ENCODE results near the gene INO80D. TPM values are rescaled to one million over a fixed set of nuclear protein-coding genes. Genes with fewer than 3 reads are reported as not detected.
A peak's percentile ranks its signal among the peaks of the same experiment; 100 is the strongest.
"Not testable (repeated sequence)": the region's sequence is repeated elsewhere in the genome, so short reads cannot be mapped to it uniquely, and the experiment has no call there.

The INO80D gene
- total RNA-seq, 1 donor from 2014 or later, result 20.8 TPM

DNA sequence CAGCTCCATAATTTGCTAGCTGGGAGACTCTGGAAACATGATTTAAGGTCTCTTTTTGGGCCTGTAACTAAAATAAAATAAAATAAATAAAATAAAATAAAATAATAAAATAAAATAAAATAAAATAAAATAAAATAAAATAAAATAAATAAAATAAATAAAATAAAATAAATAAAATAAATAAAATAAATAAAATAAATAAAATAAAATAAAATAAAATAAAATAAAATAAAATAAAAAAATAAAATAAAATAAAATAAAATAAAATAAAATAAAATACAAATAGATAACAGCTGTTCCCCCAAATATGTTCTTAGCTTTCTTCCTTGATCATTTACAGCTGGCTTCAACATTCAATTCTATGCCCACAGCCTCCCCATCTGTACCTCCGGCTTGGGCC is 97.3 kb downstream of the INO80D start:
- intact Hi-C loops (cut with DNase I), result not testable (repeated sequence)

DNA sequence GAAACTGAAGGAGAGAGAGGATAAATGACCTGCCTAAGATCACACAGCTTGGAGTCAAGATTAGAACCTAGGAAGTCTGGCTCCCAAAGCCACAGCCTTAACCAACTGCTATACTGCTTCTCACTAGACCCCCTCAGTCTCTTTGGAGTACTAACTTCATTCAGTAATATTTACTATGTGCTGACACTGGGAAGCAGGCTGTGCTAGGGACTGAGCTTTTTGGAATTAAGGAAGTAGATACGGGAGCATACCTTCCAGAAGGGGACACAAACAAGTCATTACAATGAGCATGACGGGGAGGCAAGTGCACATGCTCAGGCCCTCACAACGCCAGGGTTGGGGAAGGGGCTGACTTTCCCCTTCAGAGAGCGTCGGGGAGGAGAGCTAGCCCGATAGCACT is 97.7 kb downstream of the INO80D start:
- no peak for DNase-seq (ENCODE audit: low spot score)
- intact Hi-C loops (cut with DNase I), result no loop called here

More for the DNA sequence above, 97.3 kb downstream of the INO80D start:
- not testable (repeated sequence) for DNase-seq (ENCODE audit: low spot score)

DNA sequence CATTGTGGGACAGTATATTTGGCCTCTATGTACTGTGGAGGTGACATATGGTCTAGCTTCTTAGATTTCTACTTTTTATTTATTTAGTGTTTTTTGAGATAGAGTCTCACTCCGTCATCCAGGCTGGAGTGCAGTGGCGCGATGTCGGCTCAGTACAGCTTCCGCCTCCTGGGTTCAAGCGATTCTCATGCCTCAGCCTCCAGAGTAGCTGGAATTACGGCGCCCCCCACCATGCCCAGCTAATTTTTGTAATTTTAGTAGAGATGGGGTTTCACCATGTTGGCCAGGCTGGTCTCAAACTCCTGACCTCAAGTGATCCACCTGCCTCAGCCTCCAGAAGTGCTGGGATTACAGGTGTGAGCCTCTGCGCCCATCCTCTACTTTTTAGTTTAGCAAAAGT is 99.6 kb downstream of the INO80D start:
- DNase-seq (ENCODE audit: low spot score); intact Hi-C loops (cut with DNase I): not testable (repeated sequence)

GRCh38 chr2:205984381-205984780 is 101.6 kb downstream of the INO80D start:
- no peak for DNase-seq (ENCODE audit: low spot score)
- intact Hi-C loops (cut with DNase I), result no loop called here

DNA sequence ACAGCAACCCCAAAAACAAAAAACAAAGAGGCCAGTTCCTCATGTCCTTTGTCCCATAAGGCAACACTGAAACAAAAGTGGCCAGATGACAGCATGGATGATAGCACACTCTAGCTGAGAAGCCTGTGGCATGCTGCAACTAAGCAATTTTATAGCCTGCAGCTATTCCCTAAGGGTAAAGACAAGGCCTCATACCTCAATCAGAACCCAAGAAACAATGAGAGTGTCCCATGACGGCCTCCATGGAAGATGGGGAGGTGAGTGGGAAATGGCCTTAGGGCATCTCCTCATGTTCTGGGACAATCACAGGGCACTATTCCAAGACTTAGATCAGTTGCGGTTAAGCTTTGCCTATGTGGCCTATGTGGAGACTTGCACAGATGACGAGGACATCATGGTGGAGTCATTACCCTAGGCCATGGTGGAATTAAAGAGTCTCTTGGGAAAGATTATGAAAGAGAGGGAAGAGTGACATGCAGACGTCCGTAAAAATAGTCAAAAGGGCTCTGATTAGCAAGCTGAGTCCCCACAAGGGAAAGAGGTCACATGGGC is 103.1 kb downstream of the INO80D start:
- no peak for DNase-seq (ENCODE audit: low spot score)
- intact Hi-C loops (cut with DNase I), result no loop called here

DNA sequence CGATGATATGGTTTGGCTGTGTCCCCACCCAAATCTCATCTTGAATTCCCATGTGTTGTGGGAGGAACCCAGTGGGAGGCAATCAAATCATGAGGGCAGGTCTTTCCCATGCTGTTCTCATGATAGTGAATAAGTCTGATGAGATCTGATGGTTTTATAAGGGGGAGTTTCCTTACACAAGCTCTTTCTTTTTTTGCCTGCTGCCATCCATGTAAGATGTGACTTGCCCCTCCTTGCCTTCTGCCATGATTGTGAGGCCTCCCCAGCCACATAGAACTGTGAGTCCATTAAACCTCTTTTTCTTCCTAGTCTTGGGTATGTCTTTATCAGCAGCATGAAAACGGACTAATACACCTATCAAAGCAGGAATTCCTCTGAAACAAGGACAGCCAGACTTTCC is 107.2 kb downstream of the INO80D start:
- intact Hi-C loops (cut with DNase I); DNase-seq (ENCODE audit: low spot score): not testable (repeated sequence)

DNA sequence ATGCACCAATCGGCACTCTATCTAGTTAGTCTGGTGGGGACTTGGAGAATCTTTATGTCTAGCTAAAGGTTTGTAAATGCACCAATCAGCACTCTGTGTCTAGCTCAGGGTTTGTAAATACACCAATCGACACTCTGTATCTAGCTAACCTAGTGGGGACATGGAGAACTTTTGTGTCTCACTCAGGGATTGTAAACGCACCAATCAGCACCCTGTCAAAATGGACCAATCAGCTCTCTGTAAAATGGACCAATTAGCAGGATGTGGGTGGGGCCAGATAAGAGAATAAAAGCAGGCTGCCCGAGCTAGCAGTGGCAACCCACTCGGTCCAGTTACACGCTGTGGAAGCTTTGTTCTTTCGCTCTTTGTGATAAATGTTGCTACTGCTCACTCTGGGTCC is 108.3 kb downstream of the INO80D start:
- DNase-seq (ENCODE audit: low spot score); intact Hi-C loops (cut with DNase I): not testable (repeated sequence)

DNA sequence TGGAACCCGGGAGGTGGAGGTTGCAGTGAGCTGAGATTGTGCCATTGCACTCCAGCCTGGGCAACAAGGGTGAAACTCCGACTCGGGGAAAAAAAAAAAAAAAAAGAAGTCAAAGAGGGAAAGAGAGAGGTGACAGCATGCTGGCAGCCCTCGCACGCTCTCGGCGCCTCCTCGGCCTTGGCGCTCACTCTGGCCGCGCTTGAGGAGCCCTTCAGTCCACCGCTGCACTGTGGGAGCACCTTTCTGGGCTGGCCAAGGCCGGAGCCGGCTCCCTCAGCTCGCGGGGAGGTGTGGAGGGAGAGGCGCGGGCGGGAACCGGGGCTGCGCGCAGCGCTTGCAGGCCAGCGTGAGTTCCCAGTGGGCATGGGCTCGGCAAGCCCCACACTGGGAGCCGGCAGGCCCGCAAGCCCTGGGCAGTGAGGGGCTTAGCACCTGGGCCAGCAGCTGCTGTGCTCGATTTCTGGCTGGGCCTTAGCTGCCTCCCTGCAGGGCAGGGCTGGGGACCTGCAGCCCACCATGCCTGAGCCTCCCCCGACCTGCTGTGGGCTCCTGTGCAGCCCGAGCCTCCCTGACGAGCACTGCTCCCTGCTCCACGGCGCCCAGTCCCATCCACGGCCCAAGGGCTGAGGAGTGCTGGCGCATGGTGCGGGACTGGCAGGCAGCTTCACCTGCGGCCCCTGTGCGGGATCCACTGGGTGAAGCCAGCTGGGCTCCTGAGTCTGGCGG is 108.9 kb downstream of the INO80D start:
- intact Hi-C loops (cut with DNase I); DNase-seq (ENCODE audit: low spot score): not testable (repeated sequence)

DNA sequence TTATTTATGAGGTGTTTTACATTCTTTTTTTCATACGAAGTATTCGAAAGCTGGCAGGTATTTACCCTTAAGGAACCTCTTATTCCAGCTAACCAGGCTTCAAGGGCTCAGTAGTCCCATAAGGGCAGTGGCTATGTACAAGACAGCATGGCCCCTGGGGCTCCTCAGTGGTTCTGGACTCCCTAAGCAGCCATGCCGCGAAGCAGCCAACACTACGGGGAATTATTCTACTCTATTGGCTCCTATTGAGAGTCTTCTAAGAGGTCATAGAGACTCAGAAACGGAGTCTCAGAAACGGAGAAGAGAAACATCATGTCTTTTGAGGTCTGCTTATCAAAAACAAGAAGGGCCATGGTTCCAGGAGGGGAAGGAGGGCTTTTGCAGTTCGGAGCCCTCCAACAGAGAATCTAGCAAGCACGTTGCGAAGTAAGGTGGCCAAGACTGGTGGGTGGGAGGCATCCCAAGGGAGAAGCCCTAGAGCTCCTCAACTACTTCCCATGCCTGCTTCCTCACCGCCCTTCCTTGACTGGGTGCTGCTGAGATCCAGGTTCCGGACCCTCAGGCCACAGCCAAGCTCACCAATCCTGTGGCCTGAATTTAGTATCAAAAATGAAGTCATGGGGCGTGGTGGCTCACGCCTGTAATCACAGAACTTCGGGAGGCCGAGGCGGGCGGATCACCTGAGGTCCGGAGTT is 109.7 kb downstream of the INO80D start:
- no peak for DNase-seq (ENCODE audit: low spot score)
- intact Hi-C loops (cut with DNase I), result no loop called here

DNA sequence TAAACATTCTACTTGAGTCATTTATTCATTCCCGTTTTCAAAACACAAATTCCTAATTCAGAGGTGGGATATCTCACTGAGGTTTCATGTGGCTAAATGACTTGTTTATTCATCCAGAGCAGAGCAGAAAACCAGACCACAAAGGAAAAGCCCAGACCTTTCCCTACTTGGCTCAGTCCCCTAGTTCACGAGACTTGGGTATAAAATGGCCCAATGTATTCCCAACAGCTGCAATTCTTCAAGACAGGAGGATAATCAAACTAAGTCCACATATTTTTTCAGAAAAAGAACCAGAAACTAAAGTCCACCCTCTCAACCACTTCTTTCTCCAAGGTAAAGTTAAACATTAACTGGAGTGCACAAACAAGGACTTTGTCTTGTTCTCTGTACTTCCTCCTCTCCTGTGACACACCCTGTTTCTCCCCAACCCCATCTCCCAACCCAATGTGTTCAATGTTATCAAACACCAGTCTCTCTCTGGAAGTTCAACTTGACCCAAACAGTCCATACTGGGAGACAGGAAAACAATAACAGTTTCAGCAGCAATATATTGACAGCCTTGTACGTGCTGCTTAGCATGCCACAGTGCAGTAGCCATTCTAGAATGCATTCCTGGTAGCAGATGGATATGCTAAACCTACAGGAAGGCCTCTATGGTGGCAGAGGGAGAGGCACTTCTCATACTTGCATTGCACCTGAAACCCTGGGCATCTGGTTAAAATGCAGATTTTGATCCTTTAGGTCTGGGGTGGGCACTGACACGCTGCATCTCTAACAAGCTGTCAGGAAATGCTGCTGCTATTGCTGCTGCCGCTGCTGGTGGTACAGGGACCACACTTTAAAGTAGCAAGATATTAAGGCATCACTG is 110.7 kb downstream of the INO80D start:
- DNase-seq (ENCODE audit: low spot score), result no peak
- intact Hi-C loops (cut with DNase I), result no loop called here

DNA sequence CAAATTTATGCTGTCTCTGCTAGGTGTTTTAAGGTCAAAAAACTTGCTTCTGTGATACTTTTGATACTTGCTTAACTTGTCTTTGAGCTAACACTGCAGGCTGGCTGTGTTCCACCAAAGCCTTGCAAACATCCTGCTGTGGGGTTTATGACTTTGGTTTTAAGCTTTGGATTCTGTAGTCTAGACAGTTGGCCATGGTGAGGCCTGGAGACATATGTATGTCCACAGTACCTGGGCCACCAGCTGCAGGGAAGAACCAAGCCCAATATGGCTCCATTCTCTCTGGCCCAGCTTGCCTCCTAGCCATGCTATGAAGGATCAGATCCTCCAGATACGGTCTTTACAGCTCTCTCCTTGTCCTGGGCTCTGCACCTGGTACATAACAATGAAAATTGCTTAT is 113.9 kb downstream of the INO80D start:
- intact Hi-C loops (cut with DNase I), result no loop called here
- DNase-seq (ENCODE audit: low spot score), result no peak

- intact Hi-C loops (cut with DNase I), result no loop called here
- no peak for DNase-seq (ENCODE audit: low spot score)
Measured at GRCh38 chr2:205970348-205970747, 115.6 kb downstream of the INO80D start.

DNA sequence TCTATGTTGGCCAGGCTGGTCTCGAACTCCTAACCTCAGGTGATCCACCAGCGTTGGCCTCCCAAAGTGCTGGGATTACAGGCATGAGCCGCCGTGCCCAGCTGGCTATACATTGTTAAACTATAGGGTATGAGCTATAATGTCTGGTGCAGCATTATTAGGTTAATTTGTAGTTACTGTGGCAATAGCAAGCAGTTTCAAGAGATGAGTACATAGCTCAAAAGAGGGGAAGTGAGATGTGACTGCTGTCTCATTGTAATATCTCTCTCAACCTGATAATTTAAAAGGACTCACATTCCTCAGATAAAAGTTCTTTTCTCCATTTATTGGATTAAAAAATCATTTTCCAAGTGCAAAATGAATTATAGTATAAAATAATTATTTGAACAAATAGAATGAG is 116.4 kb downstream of the INO80D start:
- intact Hi-C loops (cut with DNase I), result no loop called here
- no peak for DNase-seq (ENCODE audit: low spot score)

- intact Hi-C loops (cut with DNase I), result no loop called here
- no peak for DNase-seq (ENCODE audit: low spot score)
Measured at GRCh38 chr2:205967391-205968075, 118.4 kb downstream of the INO80D start.

- intact Hi-C loops (cut with DNase I), result no loop called here
- no peak for DNase-seq (ENCODE audit: low spot score)
Measured at GRCh38 chr2:205965707-205966106, 120.3 kb downstream of the INO80D start.

DNA sequence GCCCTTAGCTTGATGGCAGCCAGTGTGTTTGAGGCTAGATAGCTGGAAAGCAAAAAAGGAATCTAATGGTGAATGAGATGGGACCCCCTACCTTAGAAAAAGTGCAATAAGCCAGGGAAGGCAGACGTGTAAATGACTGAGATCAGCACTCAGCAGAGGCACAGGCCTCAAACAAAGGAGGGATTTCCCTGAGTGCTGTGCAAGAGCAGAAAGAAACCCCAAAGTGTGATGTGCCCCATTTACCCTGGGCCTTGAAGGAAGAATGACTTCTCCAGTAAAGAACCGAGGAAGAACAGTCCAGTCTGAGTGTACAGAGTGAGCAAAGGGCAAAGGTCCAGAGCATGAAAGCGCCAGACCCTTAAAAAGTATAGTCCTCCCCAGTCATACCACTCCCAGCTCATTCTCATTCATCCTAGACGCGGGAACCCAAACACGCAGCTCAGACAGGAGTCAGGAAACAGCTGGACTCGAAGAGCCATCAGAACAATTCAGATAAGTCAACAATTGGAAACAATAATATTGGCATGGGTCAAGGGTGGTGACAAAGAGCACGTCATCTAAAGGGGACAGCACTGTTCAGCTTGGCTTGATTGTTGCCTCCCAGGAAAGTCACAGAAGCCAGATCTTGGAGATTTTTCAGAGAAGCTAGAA is 121.7 kb downstream of the INO80D start:
- intact Hi-C loops (cut with DNase I), result no loop called here
- DNase-seq (ENCODE audit: low spot score), result no peak

DNA sequence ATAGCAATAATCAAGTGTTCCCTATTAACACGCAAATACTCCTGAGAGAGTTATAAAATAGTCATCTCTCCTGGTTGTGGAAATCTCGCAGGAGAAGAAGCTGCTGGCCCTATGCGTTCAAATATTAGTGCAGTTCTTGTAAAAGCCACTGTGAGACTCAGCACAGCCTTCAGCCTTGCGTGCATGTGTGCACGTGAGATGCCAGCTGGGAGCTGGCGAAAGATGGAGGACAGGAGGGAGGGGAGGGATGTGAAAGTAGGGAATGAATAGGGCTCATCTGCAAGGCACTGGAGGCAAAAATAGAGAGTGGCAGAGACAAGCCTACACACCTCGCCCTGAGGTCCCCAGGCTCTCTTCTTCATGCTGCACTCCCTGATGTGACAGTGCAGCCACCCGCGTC is 126.5 kb downstream of the INO80D start:
- intact Hi-C loops (cut with DNase I), result no loop called here
- DNase-seq (ENCODE audit: low spot score), result peak; percentile 14

DNA sequence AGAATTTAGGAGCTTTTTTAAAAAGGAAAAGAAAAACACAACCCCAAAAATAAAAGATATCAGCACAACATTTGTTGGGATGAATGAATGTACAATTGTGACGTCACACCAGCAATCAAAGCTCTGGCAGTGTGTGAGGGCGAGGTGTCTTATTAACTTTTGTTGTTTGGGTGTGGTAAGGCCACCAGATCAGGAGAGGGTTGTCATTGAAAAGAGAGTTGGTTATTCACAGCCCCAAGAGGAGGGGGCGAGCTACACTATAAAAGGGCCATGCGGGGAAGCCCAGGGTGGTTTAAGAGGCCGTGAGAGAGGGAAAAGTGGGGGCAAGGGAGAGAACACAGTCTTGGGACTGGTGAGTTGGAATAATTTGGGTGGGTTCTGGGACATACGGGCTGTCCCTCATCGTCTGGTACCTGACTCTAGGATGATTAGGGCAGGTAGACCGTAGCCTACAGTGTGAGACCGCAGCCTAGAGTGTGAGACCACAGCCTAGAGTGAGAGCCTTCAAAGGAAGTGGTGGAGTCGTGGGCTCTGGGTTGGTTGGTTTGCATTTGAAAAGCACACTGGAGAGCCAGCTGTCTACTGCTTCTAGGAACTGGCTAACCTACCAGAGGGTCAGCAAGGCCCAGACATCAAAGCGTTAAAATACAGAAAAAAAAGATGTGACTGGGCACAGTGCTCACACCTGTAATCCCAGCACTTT is 128.4 kb downstream of the INO80D start:
- intact Hi-C loops (cut with DNase I), result no loop called here
- DNase-seq (ENCODE audit: low spot score), result peak; percentile 12
